ENCODE results near the gene WDR45B. TPM values are rescaled to one million over a fixed set of nuclear protein-coding genes. Genes with fewer than 3 reads are reported as not detected.

The WDR45B gene
- total and polyA plus RNA-seq, 11 donors = 23.5 to 60.7 (median 40.1) TPM

GRCh38 chr17:82687375-82687861, 39.2 kb upstream of the WDR45B start:
- peaks cover 0 to 1% (median 0%) of the 10 kb centered on the region in 12 donors for H3K9me3 ChIP-seq
- H3K36me3 ChIP-seq = peaks cover 0 to 8% (median 0%) of the 10 kb centered on the region in 9 donors
- peak in 1 of 5 donors; percentile 42 for DNase-seq
- peak in 2 of 4 donors; percentile 43 for ATAC-seq
- H3K27me3 ChIP-seq = no peaks in the 10 kb centered on the region
- 77 to 86% (median 79%) methylated on average over 10 of the region's 10 CpGs for WGBS, 4 donors
- intact Hi-C loops (cut with DNase I) = no loop called here
- H3K4me3 ChIP-seq = no peak overlapping the region
- peaks cover 0 to 15% (median 0%) of the 10 kb centered on the region in 12 donors for H3K4me1 ChIP-seq
- TF ChIP-seq POLR2A (IDR thresholded peaks at IDR 0.05) (no peak), CTCF (IDR thresholded peaks at IDR 0.05) (no peak)
- peak overlapping the region in 8 of 12 donors; percentile 1 to 86 (median 31) for H3K27ac ChIP-seq

- Histone ChIP-seq H3K9me3 (peaks cover 0 to 9% (median under 1%) of the 10 kb centered on the region in 12 donors), H3K4me1 (peaks cover 0 to 15% (median 0%) of the 10 kb centered on the region in 12 donors), H3K27ac (peak overlapping the region in 7 of 12 donors; percentile 8 to 86 (median 32)), H3K27me3 (no peaks in the 10 kb centered on the region), H3K4me3 (no peak overlapping the region), H3K36me3 (peaks cover 0 to 8% (median 0%) of the 10 kb centered on the region in 9 donors)
- DNase-seq = peak in 1 of 5 donors; percentile 20
- TF ChIP-seq CTCF (IDR thresholded peaks at IDR 0.05) (no peak), POLR2A (IDR thresholded peaks at IDR 0.05) (no peak)
- WGBS, 4 donors = 90 to 95% (median 92%) methylated on average over 19 of the region's 19 CpGs
- ATAC-seq = peak in 2 of 4 donors; percentile 28 to 36
- intact Hi-C loops (cut with DNase I) = no loop called here
Measured at GRCh38 chr17:82686366-82687324, 38.4 kb upstream of the WDR45B start.

- ATAC-seq (no peak), DNase-seq (peak in 1 of 5 donors; percentile 2)
- no peaks in the 10 kb centered on the region for H3K27me3 ChIP-seq
- H3K4me3 ChIP-seq = no peak overlapping the region
- intact Hi-C loops (cut with DNase I) = no loop called here
- peaks cover 0 to 8% (median 0%) of the 10 kb centered on the region in 9 donors for H3K36me3 ChIP-seq
- no peak overlapping the region for H3K27ac ChIP-seq
- 92 to 97% (median 96%) methylated on average over 12 of the region's 12 CpGs for WGBS, 4 donors
- peaks cover 0 to 16% (median 7%) of the 10 kb centered on the region in 12 donors for H3K9me3 ChIP-seq
- peaks cover 0 to 15% (median 0%) of the 10 kb centered on the region in 12 donors for H3K4me1 ChIP-seq
- no peak for TF ChIP-seq CTCF (IDR thresholded peaks at IDR 0.05)
Measured at GRCh38 chr17:82685291-82685690, 37.0 kb upstream of the WDR45B start.

DNA sequence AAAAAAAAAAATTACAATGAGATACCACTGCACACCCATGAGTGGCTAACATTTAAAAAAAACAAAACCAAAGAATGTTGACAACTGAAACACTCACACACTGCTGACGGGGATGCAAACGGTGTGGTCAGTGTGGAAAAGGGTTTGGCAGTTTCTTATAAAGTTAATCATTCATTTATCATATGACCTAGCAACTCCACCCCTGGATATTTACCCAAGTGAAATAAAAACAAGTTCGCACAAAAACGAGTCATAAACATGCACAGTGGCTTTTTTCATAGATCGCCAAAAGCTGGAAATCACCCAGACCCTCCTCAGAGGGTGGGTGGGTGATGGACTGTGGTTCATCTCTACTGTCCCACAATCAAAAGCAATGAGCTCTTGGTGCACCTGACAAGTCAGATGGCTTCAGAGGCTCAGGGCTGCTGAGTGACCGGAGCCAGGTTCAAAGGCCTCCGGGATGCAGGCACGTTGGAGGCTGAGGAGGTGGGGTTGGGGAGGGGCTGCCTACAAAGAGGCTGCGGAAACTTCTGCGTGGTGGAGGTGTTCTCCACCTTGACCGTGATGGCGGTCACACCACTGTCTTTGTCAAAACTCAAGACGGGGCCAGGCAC, 36.1 kb upstream of the WDR45B start:
- ATAC-seq (no peak), DNase-seq (peak in 1 of 5 donors; percentile 2)
- TF ChIP-seq CTCF (IDR thresholded peaks at IDR 0.05) (no peak), POLR2A (IDR thresholded peaks at IDR 0.05) (no peak)
- peaks cover 0 to 15% (median 0%) of the 10 kb centered on the region in 12 donors for H3K4me1 ChIP-seq
- no peak overlapping the region for H3K4me3 ChIP-seq
- peaks cover 0 to 16% (median 7%) of the 10 kb centered on the region in 12 donors for H3K9me3 ChIP-seq
- H3K36me3 ChIP-seq = peaks cover 0 to 8% (median 0%) of the 10 kb centered on the region in 9 donors
- 89 to 94% (median 90%) methylated on average over 13 of the region's 13 CpGs for WGBS, 4 donors
- intact Hi-C loops (cut with DNase I) = no loop called here
- H3K27me3 ChIP-seq = no peaks in the 10 kb centered on the region
- H3K27ac ChIP-seq = no peak overlapping the region
